IMR-90 (cell line): ENCODE data around the gene MNAT1. TPM values are rescaled to one million over a fixed set of nuclear protein-coding genes. Genes with fewer than 3 reads are reported as not detected.
A peak's percentile ranks its signal among the peaks of the same experiment; 100 is the strongest.

ENCODE experiments used
- ATAC-seq: fragments of 200-7000 bp; cut with Tn5 transposase; 2 replicates; pipeline ENCODE4 v1.9.1; 2020; ENCODE audit warnings: low read depth, mild to moderate bottlenecking, moderate library complexity
- BruUV-seq: library from RNA; stranded (reverse); fragments of 400-500 nt; replicated peaks from 2 replicates; lab custom pipeline; 2021; lab: Mats Ljungman, UMichigan
- CTCF ChIA-PET: fragments of 300-600 bp; formaldehyde crosslinking; extraction: SDS; loops from one replicate; lab custom pipeline; 2021; ENCODE audit warnings: antibody characterized with exemption; lab: Yijun Ruan, JAX
- POLR2A ChIA-PET: fragments of 300-600 bp; sonication (Branson Sonifier 250); formaldehyde crosslinking; loops from one replicate; lab custom pipeline; 2022; ENCODE audit warnings: antibody characterized with exemption; ENCODE audit not compliant: unreplicated experiment; lab: Charles Lee
- DNase-seq: peaks from one replicate; pipeline ENCODE4 v3.0.0; 2013
- H2AFZ ChIP-seq: replicated peaks from 2 replicates; pipeline ENCODE3; 2013; ENCODE audit warnings: low read length, mild to moderate bottlenecking; ENCODE audit not compliant: poor library complexity
- H2AK5ac ChIP-seq: 2 replicates; pipeline ENCODE4 v1.6.1; 2013; ENCODE audit warnings: low read depth, low read length, inconsistent platforms
- H2AK9ac ChIP-seq: replicated peaks from 2 replicates; pipeline ENCODE3; 2013; ENCODE audit warnings: mild to moderate bottlenecking, low read depth, low read length, moderate library complexity; ENCODE audit not compliant: poor library complexity
- H2BK120ac ChIP-seq: 2 replicates; pipeline ENCODE4 v1.6.1; 2013; ENCODE audit warnings: low read depth, low read length, inconsistent platforms
- H2BK15ac ChIP-seq: 3 replicates; pipeline ENCODE4 v1.6.1; 2013; ENCODE audit warnings: low read depth, low read length, inconsistent platforms
- H2BK20ac ChIP-seq: 2 replicates; pipeline ENCODE4 v1.6.1; 2013; ENCODE audit warnings: low read depth, mild to moderate bottlenecking, inconsistent platforms, low read length, moderate library complexity
- H2BK5ac ChIP-seq: 2 replicates; pipeline ENCODE4 v1.6.1; 2013; ENCODE audit warnings: mild to moderate bottlenecking, low read depth, low read length, inconsistent platforms; ENCODE audit not compliant: poor library complexity, severe bottlenecking
- H3K14ac ChIP-seq: replicated peaks from 2 replicates; pipeline ENCODE4 v1.6.1; 2013; ENCODE audit warnings: low read depth, low read length, inconsistent platforms
- H3K18ac ChIP-seq: 2 replicates; pipeline ENCODE4 v1.6.1; 2013; ENCODE audit warnings: low read depth, low read length, control low read depth
- H3K23ac ChIP-seq: 2 replicates; pipeline ENCODE4 v1.6.1; 2013; ENCODE audit warnings: low read depth, low read length, inconsistent platforms
- H3K27ac ChIP-seq: 2 replicates; pipeline ENCODE4 v1.5.1; 2013; ENCODE audit warnings: mild to moderate bottlenecking, control low read depth, low read length; ENCODE audit not compliant: insufficient read depth
- H3K27me3 ChIP-seq: 2 replicates; pipeline ENCODE4 v1.6.1; 2013; ENCODE audit warnings: low read length; ENCODE audit not compliant: control insufficient read depth, insufficient read depth
- H3K36me3 ChIP-seq: 2 replicates; pipeline ENCODE4 v1.6.1; 2013; ENCODE audit warnings: low read length, mixed read lengths; ENCODE audit not compliant: control insufficient read depth, insufficient read depth
- H3K4ac ChIP-seq: 2 replicates; pipeline ENCODE4 v1.6.1; 2013; ENCODE audit warnings: low read depth, low read length, inconsistent platforms
- H3K4me1 ChIP-seq: 2 replicates; pipeline ENCODE4 v1.6.1; 2013; ENCODE audit warnings: low read length, mixed read lengths; ENCODE audit not compliant: control insufficient read depth, insufficient read depth
- H3K4me2 ChIP-seq: 2 replicates; pipeline ENCODE4 v1.6.1; 2013; ENCODE audit warnings: low read depth, mild to moderate bottlenecking, control low read depth, low read length, moderate library complexity
- H3K4me3 ChIP-seq: 2 replicates; pipeline ENCODE4 v1.5.1; 2013; ENCODE audit warnings: low read depth, mild to moderate bottlenecking, control low read depth, low read length, moderate library complexity; ENCODE audit not compliant: insufficient read depth
- H3K56ac ChIP-seq: 2 replicates; pipeline ENCODE4 v1.6.1; 2013; ENCODE audit warnings: low read length, inconsistent platforms; ENCODE audit not compliant: insufficient read depth; ENCODE audit errors: extremely low read depth
- H3K79me1 ChIP-seq, 2 experiments: 2 replicates each; pipeline ENCODE4 v1.6.1; 2013; ENCODE audit warnings: low read length in 2 of 2, inconsistent platforms in 1 of 2, low read depth in 1 of 2
- H3K9ac ChIP-seq: 2 replicates; pipeline ENCODE4 v1.6.1; 2013; ENCODE audit warnings: low read depth, low read length, control low read depth
- H3K9me1 ChIP-seq: 2 replicates; pipeline ENCODE4 v1.6.1; 2013; ENCODE audit warnings: low read length, inconsistent platforms; ENCODE audit not compliant: insufficient read depth
- H3K9me3 ChIP-seq: 2 replicates; pipeline ENCODE4 v1.6.1; 2013; ENCODE audit warnings: low read length; ENCODE audit not compliant: control insufficient read depth, insufficient read depth
- H4K20me1 ChIP-seq: 2 replicates; pipeline ENCODE4 v1.6.1; 2013; ENCODE audit warnings: low read length, inconsistent platforms; ENCODE audit not compliant: insufficient read depth
- H4K5ac ChIP-seq: 2 replicates; pipeline ENCODE4 v1.6.1; 2013; ENCODE audit warnings: mild to moderate bottlenecking, low read depth, low read length, control low read depth
- H4K8ac ChIP-seq, 2 experiments: 2 replicates each; pipeline ENCODE4 v1.6.1; 2013; ENCODE audit warnings: low read depth in 2 of 2, low read length in 2 of 2, control low read depth in 1 of 2, inconsistent platforms in 1 of 2
- H4K91ac ChIP-seq: 2 replicates; pipeline ENCODE4 v1.6.1; 2013; ENCODE audit warnings: low read depth, low read length, inconsistent platforms; ENCODE audit not compliant: insufficient read depth
- MAFK ChIP-seq: IDR thresholded peaks from 2 replicates; pipeline ENCODE4 v1.6.1; 2012; ENCODE audit warnings: low read depth, low read length, improper control_type of control experiment
- NFE2L2 ChIP-seq: fragments of 150-350 bp; IDR thresholded peaks from 2 replicates; pipeline ENCODE4 v1.6.1; 2016; ENCODE audit warnings: low read depth, mild to moderate bottlenecking, low read length
- WGBS, 2 experiments: methylation state at CpG; one replicate each; pipeline versions ENCODE4 v1.1.5 to v1.1.7; 2013; ENCODE audit warnings: missing lambda C conversion rate in 2 of 2; ENCODE audit not compliant: insufficient read length in 1 of 2; ENCODE audit errors: extremely low coverage in 2 of 2; 5-methylcytosine and 5-hydroxymethylcytosine counted together
- dilution Hi-C: fragments of 300-500 bp; cut with HindIII; formaldehyde crosslinking; loops from one replicate; pipeline ENCODE4 v1.14.3; 2018; ENCODE audit warnings: low sequenced_read_pairs; ENCODE audit not compliant: unreplicated experiment
- in situ Hi-C: fragments of 300-500 bp; cut with MboI; formaldehyde crosslinking; loops from 3 replicates; pipeline ENCODE4 v1.14.3; 2019; ENCODE audit warnings: low sequenced_read_pairs, inconsistent platforms, mixed read lengths
- intact Hi-C: fragments of 100-400 bp; cut with micrococcal nuclease; formaldehyde crosslinking; loops from 2 replicates; pipeline ENCODE4 v1.10.0; 2022
- polyA plus RNA-seq, 3 experiments: library from polyadenylated mRNA; depleted of rRNA; stranded (reverse); fragments of >200 nt; gene quantifications; 2 replicates each; pipeline ENCODE4 v1.2.3, GENCODE V29; 2012; ENCODE audit warnings: low replicate concordance in 1 of 3
- total RNA-seq: library from RNA; depleted of rRNA; stranded (reverse); fragments of >200 nt; gene quantifications from 2 replicates; pipeline ENCODE4 v1.2.3, GENCODE V29; 2012

MNAT1 gene
- total and polyA plus RNA-seq, 2 of the 4 experiments (the other 2 are of a cell fraction), result 48.2 to 53.0 TPM

- no peak overlapping the region for H3K9ac ChIP-seq
- DNase-seq, result peak; percentile 62
- TF ChIP-seq NFE2L2 (no peak), MAFK (peak; percentile 42)
- H2BK20ac ChIP-seq, result no peak overlapping the region
- H3K14ac ChIP-seq, result no peak overlapping the region
- ChIA-PET POLR2A (no interaction called here), CTCF (no interaction called here)
- H4K8ac ChIP-seq, result no peak overlapping the region
- H3K4me3 ChIP-seq, result no peak overlapping the region
- no peak overlapping the region for H3K4me2 ChIP-seq
- no CpG with 5 or more reads among the region's 2 CpGs for WGBS, 2 experiments
- no peak overlapping the region for H3K23ac ChIP-seq
- H4K5ac ChIP-seq, result no peak overlapping the region
- no peak overlapping the region for H2AK5ac ChIP-seq
- H3K4ac ChIP-seq, result no peak overlapping the region
- no peak overlapping the region for H3K27ac ChIP-seq
- H3K36me3 ChIP-seq, result peaks cover 2% of the 10 kb centered on the region
- H3K9me1 ChIP-seq, result peaks cover 7% of the 10 kb centered on the region; the same call in 1 of the 2 replicates
- no peak overlapping the region for H2AK9ac ChIP-seq
- H3K9me3 ChIP-seq, result no peaks in the 10 kb centered on the region
- no peak overlapping the region for H4K91ac ChIP-seq
- H3K27me3 ChIP-seq, result no peaks in the 10 kb centered on the region
- H3K56ac ChIP-seq, result no peak overlapping the region
- H3K18ac ChIP-seq, result no peak overlapping the region
- no peak overlapping the region for H2AFZ ChIP-seq
- intact Hi-C loops (no loop called here), in situ Hi-C loops (no loop called here), dilution Hi-C loops (no loop called here)
- no peak overlapping the region for H2BK5ac ChIP-seq
- H3K4me1 ChIP-seq, result no peaks in the 10 kb centered on the region
- H2BK15ac ChIP-seq, result no peak overlapping the region
- H4K20me1 ChIP-seq, result 0 out of 2 replicates have a peak, but pooled peaks cover 2% of the 10 kb centered on the region
- ATAC-seq, result no peak
- H2BK120ac ChIP-seq, result no peak overlapping the region
- no TSS peak for BruUV-seq
- peaks cover 14 to 26% of the 10 kb centered on the region in 2 experiments; a peak in 3 of 4 replicates for H3K79me1 ChIP-seq
These were observed 187.5 kb downstream of the MNAT1 start for GRCh38 chr14:60922050-60922449.
